Stomach (tissue), 9 donors: Measurements from ENCODE around the gene GATAD1. TPM values are rescaled to one million over a fixed set of nuclear protein-coding genes. Genes with fewer than 3 reads are reported as not detected.

ENCODE experiments used
- DNase-seq, 2 donors: peaks; one replicate each; pipeline versions ENCODE4 v3.0.0 to v3.0.0-alpha.2; 2013 to 2019
- H3K27ac ChIP-seq, 5 donors: fragments of 200-600 bp in 4 of 5; sonication (generic) in 4 of 5; one replicate each; pipeline ENCODE4 v1.5.1; 2013 to 2019; ENCODE audit warnings: mild to moderate bottlenecking in 1 of 5, moderate library complexity in 1 of 5
- H3K27me3 ChIP-seq, 3 donors: fragments of 200-600 bp; sonication (generic); one replicate each; pipeline ENCODE4 v1.5.1; 2017 to 2019; ENCODE audit warnings: mixed run types in 1 of 3
- H3K36me3 ChIP-seq, 4 donors: fragments of 200-600 bp; sonication (generic); 1 replicate in 3 of 4; 2 replicates in 1 of 4; pipeline ENCODE4 v1.5.1; 2016 to 2019
- H3K4me1 ChIP-seq, 4 donors: fragments of 200-600 bp; sonication (generic); one replicate each; pipeline ENCODE4 v1.5.1; 2016 to 2019
- H3K4me3 ChIP-seq, 4 donors: fragments of 200-600 bp; sonication (generic) in 3 of 4; one replicate each; pipeline ENCODE4 v1.5.1; 2016 to 2019; ENCODE audit warnings: mild to moderate bottlenecking in 1 of 4
- H3K9me3 ChIP-seq, 4 donors: fragments of 200-600 bp; sonication (generic); one replicate each; pipeline ENCODE4 v1.5.1; 2016 to 2019
- CTCF ChIP-seq, 7 experiments: fragments of 450-650 bp in 4 of 7; fragments of 200-600 bp in 3 of 7; sonication (generic) in 3 of 7; IDR thresholded peaks; one replicate each; pipeline ENCODE4 v1.5.1; 2016 to 2019; ENCODE audit warnings: antibody characterized with exemption in 7 of 7, control low read depth in 2 of 7, mild to moderate bottlenecking in 1 of 7
- EP300 ChIP-seq: sonication (generic); formaldehyde crosslinking; IDR thresholded peaks from one replicate; pipeline ENCODE4 v1.6.1; 2017; ENCODE audit warnings: antibody characterized with exemption
- POLR2A ChIP-seq, 4 donors: fragments of 450-650 bp; IDR thresholded peaks; one replicate each; pipeline ENCODE4 v1.6.1; 2016; ENCODE audit warnings: antibody characterized with exemption in 4 of 4, control low read depth in 2 of 4, mild to moderate bottlenecking in 1 of 4, moderate library complexity in 1 of 4
- POLR2AphosphoS5 ChIP-seq, 3 donors: sonication (generic); formaldehyde crosslinking; IDR thresholded peaks; one replicate each; pipeline ENCODE4 v1.6.1; 2016; ENCODE audit warnings: antibody characterized with exemption in 3 of 3
- WGBS, 5 donors: extraction: QIAGEN DNeasy Blood & Tissue Kit in 3 of 5; methylation state at CpG; one replicate each; pipeline versions ENCODE4 v1.1.5 to v1.1.7; 2013 to 2018; 5-methylcytosine and 5-hydroxymethylcytosine counted together
- intact Hi-C: fragments of 100-400 bp; cut with DNase I; formaldehyde crosslinking; loops from one replicate; pipeline ENCODE4 v1.15.1; 2023; ENCODE audit warnings: low total_unique reads
- polyA plus RNA-seq, 3 donors: library from polyadenylated mRNA; stranded (reverse); fragments of 200-250 nt; gene quantifications; one replicate each; pipeline ENCODE4 v1.2.3, GENCODE V29; 2013
- total RNA-seq, 5 donors: library from RNA; depleted of rRNA; stranded (reverse); fragments of >200 nt; gene quantifications; one replicate each; pipeline versions ENCODE4 v1.1.0 to v1.2.3, GENCODE V29; 2014 to 2016
- donor health status: healthy with polysubstance abuse.
- donor health status: Bipolar disorder and iron deficiency.
- donor health status: healthy.

The GATAD1 gene
- total and polyA plus RNA-seq, 8 donors, result 11.5 to 156 (median 44.5) TPM

- Histone ChIP-seq H3K27ac (no peak overlapping the region), H3K9me3 (no peaks in the 10 kb centered on the region), H3K4me3 (no peak overlapping the region), H3K4me1 (no peaks in the 10 kb centered on the region), H3K27me3 (no peaks in the 10 kb centered on the region), H3K36me3 (peaks cover 32 to 86% (median 84%) of the 10 kb centered on the region in 4 donors)
- TF ChIP-seq EP300, result no peak
- no peak for TF ChIP-seq POLR2A (IDR thresholded peaks at IDR 0.05)
- no peak for TF ChIP-seq CTCF (IDR thresholded peaks at IDR 0.05)
- no peak for TF ChIP-seq POLR2AphosphoS5 (IDR thresholded peaks at IDR 0.05)
- intact Hi-C loops, result no loop called here
- no peak for DNase-seq
Measured at GRCh38 chr7:92487804-92488203, 40.5 kb downstream of the GATAD1 start.

GRCh38 chr7:92489634-92490033, 42.4 kb downstream of the GATAD1 start:
- H3K4me1 ChIP-seq, result no peaks in the 10 kb centered on the region
- no peaks in the 10 kb centered on the region for H3K9me3 ChIP-seq
- intact Hi-C loops, result no loop called here
- H3K27me3 ChIP-seq, result no peaks in the 10 kb centered on the region
- WGBS, 5 donors, result 39 to 76% (median 58%) methylated on average over 1 of the region's 1 CpG
- DNase-seq, result no peak
- no peak overlapping the region for H3K4me3 ChIP-seq
- H3K36me3 ChIP-seq, result peaks cover 46 to 100% (median 98%) of the 10 kb centered on the region in 4 donors
- H3K27ac ChIP-seq, result no peak overlapping the region
- TF ChIP-seq EP300, result no peak
- no peak for TF ChIP-seq POLR2AphosphoS5 (IDR thresholded peaks at IDR 0.05)

GRCh38 chr7:92496876-92497275, 49.6 kb downstream of the GATAD1 start:
- Histone ChIP-seq H3K27me3 (no peaks in the 10 kb centered on the region), H3K27ac (no peak overlapping the region), H3K4me3 (no peak overlapping the region), H3K9me3 (no peaks in the 10 kb centered on the region), H3K4me1 (no peaks in the 10 kb centered on the region), H3K36me3 (peaks cover 42 to 99% (median 91%) of the 10 kb centered on the region in 4 donors)
- 87 to 94% (median 91%) methylated on average over 2 of the region's 2 CpGs for WGBS, 5 donors
- intact Hi-C loops, result no loop called here
- TF ChIP-seq CTCF (IDR thresholded peaks at IDR 0.05) (no peak), EP300 (no peak), POLR2AphosphoS5 (IDR thresholded peaks at IDR 0.05) (no peak), POLR2A (IDR thresholded peaks at IDR 0.05) (no peak)
- DNase-seq, result no peak

- no peak for DNase-seq
- no peak overlapping the region for H3K27ac ChIP-seq
- no peak overlapping the region for H3K4me3 ChIP-seq
- intact Hi-C loops, result no loop called here
- no peaks in the 10 kb centered on the region for H3K9me3 ChIP-seq
- 79 to 92% (median 91%) methylated on average over 2 of the region's 2 CpGs for WGBS, 5 donors
- no peak for TF ChIP-seq CTCF (IDR thresholded peaks at IDR 0.05)
- TF ChIP-seq EP300, result no peak
- no peak for TF ChIP-seq POLR2A (IDR thresholded peaks at IDR 0.05)
- TF ChIP-seq POLR2AphosphoS5 (IDR thresholded peaks at IDR 0.05), result no peak
- H3K36me3 ChIP-seq, result peaks cover 29 to 99% (median 91%) of the 10 kb centered on the region in 4 donors
- no peaks in the 10 kb centered on the region for H3K27me3 ChIP-seq
- no peaks in the 10 kb centered on the region for H3K4me1 ChIP-seq
Measured at GRCh38 chr7:92498557-92498956, 51.3 kb downstream of the GATAD1 start.

- TF ChIP-seq POLR2A (IDR thresholded peaks at IDR 0.05) (no peak), EP300 (no peak), CTCF (IDR thresholded peaks at IDR 0.05) (no peak), POLR2AphosphoS5 (IDR thresholded peaks at IDR 0.05) (no peak)
- intact Hi-C loops, result no loop called here
- H3K36me3 ChIP-seq, result peaks cover 25 to 94% (median 93%) of the 10 kb centered on the region in 4 donors
Measured at GRCh38 chr7:92503767-92504166, 56.5 kb downstream of the GATAD1 start.

More at GRCh38 chr7:92503767-92504166, 56.5 kb downstream of the GATAD1 start:
- Histone ChIP-seq H3K4me1 (no peaks in the 10 kb centered on the region), H3K4me3 (no peak overlapping the region), H3K27me3 (no peaks in the 10 kb centered on the region), H3K9me3 (no peaks in the 10 kb centered on the region), H3K27ac (no peak overlapping the region)
- DNase-seq, result no peak
- WGBS, 5 donors, result 89 to 93% (median 91%) methylated on average over 2 of the region's 2 CpGs
